D341Med (cell line): ENCODE measurements around the gene AJAP1.
A peak's percentile ranks its signal among the peaks of the same experiment; 100 is the strongest.

Experiments
- DNase-seq: peaks from one replicate; pipeline ENCODE4 v3.0.0; 2012; ENCODE audit warnings: low spot score

Gene AJAP1

DNA sequence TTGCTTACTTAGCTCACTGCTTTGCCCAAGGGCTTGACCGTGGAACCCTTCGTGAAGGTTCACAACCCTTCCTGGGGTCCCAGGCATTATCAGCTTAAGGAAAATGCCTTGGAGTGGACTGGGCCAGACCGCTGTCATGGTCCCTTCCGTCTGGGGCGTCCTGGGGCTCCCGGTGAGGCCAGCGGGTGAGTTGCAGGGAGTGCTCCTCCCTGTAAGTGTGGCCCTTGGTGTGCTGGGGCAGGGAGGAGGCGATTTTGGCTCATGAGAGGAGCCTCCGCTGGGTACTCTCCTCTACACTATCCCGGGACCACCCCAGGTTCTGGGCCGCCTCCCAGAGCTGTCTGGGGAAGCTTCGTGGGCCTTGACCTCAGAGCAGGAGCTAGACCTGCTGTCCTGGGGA is 48.1 kb downstream of the AJAP1 start:
- no peak for DNase-seq

DNA sequence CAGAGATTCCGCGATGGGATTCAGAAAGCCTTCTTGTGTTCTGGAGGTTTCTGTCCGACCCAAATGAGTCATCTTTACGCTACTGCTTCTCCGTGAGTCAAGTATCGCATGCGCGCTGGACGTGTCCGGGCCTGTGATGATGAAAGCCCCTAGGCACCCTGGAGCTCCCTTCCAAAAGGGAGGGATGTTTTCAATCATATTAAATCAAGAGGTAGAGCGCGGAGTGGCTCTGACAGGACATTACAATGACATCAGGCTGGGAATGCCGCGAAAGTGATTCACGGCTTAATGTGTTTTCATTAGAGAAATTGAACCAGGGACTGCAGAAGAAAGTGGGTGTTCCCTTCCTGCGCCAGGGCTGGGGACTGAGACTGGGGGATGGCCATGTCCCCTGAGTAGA is 48.5 kb downstream of the AJAP1 start:
- no peak for DNase-seq

DNA sequence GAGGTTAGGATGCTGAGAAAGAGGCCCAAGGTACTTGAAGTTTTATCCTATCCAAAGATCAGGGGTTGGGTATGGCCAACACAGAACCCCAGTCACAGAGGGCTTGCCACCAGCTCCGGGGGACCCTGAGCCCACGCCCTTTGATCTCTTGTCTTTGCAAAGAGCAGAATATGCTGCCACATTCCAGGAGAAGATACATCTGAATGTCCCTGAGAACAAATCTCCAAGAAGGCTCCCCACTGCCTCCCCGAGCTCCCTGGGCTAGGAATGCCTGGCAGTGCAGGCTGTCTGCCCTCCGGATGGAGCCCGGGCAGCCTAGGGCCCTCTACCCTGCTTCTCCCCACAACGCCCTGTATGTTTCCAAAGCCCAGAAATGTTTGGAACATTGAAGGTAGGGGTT is 49.2 kb downstream of the AJAP1 start:
- no peak for DNase-seq

DNA sequence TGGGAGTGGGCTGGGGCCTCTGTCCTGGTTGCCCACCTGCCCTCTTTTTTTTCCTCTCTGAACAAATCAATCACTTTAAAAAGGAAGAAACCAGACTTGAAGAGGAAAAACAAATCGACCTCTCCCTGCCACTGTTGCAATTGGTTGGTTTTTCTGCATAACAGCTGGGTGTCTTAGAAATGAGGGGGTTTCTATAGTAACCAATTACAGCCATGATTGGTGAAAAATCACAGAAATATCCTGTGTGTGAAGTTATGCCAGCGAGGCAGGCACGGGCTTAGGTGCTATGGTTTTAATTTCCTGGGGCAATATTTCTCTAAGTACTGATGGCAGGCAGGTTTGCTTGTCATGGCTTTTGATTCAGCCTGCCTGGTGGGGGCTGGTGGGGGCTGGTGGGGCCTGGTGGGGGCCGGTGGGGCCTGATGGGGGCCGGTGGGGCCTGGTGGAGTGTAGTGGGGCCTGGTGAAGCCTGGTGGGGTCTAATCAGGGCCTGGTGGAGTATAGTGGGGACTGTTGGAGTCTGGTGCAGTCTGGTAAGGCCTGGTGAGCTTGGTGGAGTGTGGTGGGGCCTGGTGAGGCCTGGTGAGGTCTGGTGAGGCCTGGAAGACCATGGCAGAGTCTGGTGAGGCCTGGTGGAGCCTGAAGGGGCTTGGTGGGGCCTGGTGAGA is 54.6 kb downstream of the AJAP1 start:
- no peak for DNase-seq

DNA sequence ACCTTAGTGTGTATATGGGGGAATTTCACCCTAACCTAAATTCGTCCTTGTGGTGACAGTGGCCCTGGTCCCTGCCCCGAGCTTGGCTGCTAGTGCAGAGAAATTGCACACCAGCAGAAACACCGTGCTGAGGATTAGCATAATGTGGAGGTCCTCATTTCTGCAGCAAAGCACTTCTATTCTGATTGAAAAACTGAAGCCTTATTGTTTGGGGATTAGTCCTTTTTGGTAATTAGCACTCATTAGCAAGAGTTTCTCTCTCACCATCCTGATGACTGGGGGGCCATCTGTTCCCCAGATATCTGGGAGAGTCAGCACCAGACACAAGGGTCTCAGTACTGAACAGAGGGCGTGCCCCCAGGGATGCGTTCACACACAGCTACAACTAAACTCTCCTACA is 55.2 kb downstream of the AJAP1 start:
- DNase-seq, result peak; percentile 64

DNA sequence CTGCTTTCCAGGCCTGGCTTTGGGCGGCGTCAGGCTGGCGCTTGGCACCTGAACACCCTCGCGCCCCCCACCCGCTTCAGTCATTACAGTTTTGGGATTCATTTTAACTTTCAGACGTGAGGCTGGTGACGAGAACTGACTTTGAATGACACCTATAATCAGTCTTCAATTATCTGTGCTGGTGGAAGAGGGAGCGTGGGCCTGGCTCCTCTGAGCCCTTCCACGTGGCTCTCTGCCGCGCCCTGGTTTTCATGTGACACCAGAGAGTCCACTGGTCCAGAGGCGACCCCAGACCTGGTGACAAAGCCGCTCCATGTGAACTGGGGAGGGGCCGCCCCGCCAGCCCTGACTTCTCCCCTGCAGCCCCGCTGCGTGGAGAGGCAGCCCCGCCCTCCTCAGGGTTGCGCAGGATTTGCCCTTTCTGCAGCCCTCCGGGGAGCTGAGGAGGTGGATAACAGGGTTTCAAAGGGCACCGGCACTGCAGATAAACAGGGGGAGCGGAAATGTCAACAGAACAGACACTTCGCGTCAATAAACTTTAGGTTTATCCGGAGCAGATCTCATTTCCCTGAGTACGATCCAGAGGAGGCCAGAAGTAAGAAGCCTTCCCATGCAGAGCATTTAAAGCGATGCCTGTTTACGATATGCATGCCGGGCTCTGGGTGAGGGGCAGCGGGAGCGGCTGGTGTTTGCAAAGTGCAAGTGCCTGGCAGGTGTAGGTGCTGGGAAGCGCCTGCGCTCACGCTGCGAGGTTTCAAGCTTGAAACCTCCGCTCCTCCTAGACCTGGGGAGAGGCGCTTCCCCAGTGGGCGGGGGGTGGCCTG is 56.4 kb downstream of the AJAP1 start:
- no peak for DNase-seq

DNA sequence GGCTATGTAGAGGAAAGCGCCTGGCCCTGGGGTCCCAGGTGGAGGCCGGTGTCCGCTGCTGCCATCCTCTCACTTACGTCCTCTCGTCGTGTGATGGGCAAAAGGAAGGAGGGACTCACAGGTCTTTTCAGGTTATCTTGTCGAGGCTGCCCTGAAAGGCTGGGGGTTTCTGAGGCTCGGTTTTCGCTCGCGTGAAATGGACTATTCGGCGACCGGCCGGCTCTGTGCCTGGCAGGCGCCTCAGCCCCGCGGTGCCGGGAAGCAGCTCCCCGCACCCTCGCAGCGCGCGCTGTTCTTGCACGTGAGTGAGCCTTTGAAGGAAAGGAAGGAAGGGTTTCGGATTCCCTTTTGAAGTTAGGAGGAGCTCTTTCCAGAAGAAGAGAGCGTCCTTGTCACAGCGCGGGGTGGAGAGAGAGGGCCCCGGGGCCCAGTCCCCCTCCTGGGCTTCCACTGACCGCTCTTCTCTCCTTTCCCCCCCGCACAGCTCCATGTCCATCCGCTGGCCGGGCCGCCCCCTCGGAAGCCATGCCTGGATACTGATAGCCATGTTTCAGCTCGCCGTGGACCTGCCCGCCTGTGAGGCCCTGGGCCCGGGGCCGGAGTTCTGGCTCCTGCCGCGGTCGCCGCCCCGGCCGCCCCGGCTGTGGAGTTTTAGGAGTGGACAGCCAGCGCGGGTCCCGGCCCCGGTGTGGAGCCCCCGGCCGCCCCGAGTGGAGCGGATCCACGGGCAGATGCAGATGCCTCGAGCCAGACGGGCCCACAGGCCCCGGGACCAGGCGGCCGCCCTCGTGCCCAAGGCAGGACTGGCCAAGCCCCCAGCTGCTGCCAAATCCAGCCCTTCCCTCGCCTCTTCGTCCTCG is 57.2 kb downstream of the AJAP1 start:
- no peak for DNase-seq

DNA sequence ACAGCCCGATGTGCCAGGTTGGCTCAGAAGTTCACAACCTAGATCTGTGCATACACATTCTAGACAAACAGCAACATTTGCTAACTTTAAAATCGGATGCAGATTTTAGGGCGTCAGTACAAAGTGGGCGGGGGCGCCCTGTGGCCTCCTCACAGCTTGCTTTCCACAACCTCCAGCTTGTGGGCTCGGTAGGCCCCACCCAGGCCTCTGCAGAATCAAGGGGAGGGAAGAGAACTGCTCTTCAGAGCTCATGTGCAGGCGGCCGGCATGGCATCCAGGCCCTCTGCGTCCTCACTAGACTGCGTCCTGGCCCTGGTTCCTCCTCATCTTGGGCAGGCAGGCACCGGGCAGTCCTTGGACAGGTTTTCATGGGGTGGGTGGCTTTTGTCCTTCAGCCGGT is 59.3 kb downstream of the AJAP1 start:
- no peak for DNase-seq

DNA sequence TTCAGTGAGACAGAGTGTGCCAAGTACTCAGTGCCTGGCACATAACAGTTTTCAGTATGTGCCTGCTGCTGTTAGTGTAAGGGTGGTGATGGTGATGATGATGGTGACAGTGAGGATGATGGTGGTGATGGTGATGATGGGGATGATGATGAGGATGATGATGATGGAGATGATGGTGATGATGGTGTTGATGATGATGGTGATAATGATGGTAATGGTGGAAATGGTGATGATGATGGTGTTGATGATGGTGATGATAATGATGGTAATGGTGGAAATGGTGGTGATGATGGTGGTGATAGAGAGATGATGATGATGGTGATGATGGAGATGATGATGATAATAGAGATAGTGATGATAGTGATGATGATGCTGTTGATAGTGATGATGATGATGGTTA is 62.0 kb downstream of the AJAP1 start:
- no peak for DNase-seq

DNA sequence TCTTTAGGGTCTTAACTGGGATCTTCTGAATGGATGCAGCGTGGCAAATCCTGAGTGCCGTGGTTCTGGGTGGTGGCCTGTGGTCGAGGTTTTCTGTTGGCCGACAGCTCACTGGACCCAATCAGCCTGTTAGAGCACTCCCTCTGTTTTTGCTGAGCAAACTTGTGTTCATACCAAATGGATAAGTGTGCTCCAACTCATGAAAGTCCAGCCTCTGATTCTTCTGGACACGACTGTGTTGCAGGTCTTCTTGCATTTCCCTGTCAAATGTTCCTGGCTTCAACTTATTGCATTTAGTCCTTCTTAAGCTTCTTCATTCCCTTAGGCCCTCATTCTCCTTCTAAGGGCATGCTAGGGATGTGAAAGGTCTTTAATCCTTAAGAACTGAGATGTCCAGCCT is 63.7 kb downstream of the AJAP1 start:
- DNase-seq, result no peak

DNA sequence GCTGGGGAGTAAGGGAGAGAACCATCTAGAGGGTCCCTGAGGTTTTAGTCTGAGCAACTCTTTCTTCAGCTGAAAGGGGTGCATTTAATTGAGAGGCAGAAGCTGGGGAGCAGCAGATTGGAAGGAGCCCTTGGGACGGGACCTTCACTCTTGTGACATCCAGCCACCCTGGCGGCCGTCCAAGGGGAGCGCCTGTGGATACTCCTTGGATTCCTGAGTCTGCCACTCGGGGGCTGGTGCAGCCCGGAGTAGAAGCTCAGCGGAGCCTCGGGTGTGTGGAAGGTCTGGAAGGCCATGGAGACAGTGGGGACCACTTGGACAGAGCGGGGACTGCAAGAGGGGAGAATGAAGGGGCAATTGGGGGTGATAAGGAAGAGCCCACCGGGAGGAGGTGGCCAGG is 68.7 kb downstream of the AJAP1 start:
- no peak for DNase-seq

DNA sequence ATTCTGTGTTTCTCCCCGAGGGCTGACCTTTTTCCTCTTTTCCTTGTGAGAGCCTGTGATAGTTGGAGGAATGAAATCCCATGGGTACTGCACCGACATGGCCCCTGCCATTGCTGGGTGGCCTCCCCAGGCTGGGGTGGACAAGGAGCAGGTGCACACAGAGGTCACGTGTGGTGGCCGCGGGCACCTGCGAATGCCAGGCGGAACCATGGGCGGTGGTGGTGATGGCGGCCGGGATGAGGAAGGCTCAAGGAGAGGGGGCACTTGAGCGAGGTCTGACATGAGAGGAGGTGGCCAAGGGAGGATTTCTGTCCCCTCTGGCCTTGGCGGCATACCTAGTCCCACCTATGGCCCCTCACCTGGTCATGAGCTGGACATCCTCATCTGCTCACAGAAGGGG is 69.6 kb downstream of the AJAP1 start:
- DNase-seq, result no peak

DNA sequence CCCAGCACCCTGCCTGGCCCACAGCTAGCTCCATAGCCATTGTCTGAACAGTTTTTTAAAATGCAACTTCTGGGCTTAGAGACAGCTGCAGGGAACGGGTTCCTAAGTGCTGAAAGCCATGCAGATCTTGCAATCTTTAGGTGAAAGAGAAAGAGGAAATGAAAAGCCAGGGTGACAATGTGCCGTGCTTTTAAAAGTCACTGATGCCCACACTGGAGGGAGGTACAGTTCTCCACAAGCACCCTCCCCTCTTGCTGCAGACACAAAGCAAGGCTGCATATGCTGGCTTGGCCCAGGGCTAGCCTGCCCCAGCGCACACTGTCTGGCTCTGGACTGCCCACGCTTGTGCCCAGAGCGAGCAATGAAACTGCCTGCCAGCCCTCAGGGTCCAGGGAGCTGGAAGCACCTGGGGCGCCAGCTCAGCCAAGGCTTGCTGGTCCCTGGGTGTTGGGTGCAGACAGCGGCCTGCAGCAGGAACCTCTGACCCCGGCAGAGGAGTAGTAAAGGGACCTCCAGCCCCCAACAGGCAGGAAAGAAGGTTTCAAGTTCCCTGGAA is 70.4 kb downstream of the AJAP1 start:
- no peak for DNase-seq

DNA sequence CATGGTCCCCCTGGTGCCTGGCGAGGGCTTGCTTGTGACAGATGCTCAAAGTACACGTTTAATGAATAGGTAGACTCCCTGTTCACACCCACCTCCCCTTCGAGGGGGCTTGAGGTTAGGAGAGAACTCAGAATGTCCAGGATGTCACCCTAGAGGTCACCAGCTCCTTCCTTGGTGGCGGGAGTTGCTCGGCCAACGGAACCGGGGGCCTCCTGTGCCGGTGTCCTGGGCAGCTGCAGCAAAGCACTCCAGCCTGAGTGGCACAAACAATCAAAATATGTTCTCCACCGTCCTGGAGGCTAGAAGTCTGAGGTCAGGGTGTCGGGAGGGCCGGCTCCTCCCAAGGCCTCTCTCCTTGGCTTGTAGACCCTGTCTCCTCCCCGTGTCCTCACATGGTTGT is 71.0 kb downstream of the AJAP1 start:
- no peak for DNase-seq

DNA sequence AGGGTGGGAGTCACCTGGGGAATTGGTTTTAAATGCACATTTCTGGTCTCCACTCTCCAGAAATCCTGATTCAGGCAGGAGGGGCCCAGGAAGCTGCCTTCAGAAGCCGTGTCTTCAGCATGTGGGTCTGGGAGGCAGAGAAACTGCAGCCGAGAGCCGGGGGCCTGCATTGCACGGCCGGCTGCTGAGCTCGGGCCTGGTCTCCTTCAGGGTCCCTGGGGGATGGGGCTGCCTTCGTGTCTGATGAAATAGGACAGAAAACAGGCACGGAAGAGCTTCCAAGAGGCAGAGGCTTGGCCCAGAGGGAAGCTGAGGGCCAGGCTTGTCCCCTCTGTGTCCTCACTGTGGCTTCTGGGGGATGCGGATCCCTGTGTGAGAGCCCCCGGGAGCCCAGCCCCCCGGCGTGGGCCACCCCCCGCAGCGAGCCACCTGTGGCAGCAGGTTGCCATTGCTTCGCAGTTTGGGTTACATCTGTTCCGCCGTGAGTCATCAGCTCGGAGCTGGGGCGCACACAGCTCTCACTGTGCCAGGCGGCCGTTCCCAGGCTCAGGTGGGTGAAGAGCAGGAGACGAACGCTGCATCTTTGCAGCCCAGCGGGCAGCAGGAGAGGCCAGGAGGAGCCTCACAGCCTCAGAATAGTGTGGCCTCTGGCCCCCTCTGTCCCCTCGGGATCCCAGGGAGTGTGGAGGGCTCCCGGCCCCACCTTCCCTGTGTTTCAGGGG is 72.4 kb downstream of the AJAP1 start:
- DNase-seq, result no peak

DNA sequence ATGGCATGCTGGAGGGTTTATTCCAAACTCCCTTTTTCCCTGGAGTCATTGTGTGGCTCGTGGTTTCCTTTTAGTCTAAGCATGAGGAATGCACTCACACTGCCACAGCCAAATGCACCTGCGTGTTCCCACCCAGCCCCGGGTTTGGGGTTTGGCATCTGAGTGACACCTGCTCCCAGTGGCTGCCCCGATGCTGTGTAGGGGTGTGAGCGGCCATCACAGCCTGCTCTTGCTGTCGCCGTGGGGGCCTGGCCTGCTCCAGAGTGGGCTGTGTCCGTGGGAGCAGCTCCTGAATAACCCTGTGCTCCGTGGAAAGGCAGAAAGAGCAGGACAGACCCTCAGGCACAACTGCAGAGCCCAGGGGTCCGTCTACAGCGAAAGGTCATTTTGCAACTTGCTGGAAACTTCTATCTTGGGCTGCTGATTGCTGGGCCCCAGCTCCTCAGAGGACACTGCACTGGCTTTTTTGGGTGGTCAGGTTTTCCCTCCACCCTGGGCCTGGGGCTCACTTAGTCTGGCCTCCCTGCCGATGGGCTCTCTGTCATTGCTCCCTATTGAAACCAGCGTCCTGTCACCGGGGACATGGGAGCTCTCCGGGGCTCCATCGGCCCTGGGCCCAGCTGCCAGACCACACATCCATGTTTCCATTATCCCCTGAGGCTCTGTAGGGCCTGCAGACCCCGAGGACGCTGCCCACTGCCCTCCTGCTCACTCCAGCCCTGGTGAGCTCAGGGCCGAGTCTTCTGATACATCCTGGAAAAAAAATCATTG is 74.1 kb downstream of the AJAP1 start:
- no peak for DNase-seq

DNA sequence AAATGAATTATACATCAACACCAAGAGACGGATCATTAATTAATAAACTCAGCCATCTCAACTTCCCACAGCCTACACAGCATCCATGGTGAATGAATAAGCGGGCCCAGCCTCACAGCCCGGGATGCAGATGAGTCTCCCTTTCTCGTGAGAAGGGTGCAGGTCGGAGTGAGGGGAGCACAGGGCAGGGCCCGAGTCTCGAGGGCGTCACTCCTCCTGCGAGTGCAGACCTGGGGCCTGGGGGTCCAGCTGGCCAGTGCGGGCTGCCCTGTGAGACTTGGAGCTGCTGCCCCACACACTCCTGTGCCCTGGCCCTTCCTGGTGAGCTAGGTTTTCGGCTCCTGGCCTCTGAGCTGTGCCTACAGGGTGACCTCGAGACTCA is 74.7 kb downstream of the AJAP1 start:
- DNase-seq, result no peak

DNA sequence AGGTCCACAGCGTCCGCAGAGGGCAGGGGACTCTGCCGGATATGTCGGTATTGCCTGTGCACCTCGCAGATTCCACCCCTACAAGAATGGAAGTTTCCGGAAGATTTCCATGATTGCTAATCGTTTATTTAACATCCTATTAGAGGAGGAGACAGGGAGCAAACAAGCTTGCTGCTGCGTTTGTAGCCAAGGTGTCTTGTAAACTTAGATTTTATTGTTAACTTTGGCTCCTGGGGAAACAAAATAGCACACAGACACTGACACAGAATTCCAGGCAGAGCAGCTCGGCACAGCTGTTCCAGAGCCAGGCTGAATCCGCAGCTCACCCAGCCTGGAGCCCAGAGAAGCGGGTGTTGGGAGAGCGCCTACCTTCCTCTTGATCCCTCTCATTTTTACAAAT is 75.7 kb downstream of the AJAP1 start:
- no peak for DNase-seq

DNA sequence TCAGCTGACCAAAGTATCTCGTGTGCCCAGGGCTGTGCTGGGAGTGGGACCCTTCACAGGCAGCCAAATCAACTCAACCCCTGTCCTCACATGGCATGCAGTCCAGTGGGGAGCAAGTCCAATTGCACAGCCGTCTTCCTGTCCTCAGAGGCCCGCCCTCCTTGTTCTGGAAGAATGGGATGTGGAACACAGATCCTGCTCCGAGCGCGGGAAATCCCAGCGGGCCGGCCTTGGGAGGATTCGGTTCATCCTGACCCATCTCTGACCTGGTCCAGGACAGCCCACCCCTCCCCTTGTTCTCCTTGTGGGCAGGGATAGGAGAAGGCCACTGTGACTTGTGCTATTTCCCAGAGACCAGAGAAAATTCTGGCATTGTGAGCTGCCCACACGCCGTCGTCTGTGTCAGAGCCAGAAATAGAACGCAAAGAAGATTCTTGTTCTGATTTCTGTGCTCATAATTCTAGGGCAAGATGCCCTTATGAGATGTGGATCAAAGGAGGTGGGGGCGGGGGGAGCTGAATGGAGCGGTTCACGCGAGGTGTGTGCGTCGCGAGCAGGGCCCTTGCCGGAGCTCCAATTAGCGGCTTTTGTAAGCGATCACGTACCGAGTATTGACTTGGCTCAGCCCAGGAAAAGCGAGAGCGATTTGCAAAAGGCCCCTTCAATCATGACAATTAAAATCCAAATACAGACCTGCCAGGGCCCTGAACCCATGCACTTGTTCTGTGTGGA is 79.2 kb downstream of the AJAP1 start:
- DNase-seq, result no peak

DNA sequence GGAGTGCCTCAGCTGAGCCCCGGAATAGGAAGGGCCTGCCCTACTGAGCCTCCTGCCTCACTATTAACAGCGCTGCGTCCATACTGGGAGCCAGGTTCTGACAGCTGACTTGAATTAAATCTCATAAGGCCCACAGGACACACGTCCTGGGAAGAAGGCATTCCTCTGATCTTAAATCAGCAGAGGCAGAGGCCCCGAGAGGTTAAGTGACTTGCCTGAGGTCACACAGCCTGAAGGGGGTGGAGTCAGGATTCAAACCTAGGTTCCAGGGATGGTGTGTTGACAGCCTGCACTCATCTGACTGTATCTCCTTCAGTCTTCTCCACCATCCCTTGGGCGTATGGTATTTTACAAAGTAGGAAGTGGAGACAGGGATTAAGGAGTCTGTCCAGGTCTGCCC is 79.8 kb downstream of the AJAP1 start:
- DNase-seq, result no peak

DNA sequence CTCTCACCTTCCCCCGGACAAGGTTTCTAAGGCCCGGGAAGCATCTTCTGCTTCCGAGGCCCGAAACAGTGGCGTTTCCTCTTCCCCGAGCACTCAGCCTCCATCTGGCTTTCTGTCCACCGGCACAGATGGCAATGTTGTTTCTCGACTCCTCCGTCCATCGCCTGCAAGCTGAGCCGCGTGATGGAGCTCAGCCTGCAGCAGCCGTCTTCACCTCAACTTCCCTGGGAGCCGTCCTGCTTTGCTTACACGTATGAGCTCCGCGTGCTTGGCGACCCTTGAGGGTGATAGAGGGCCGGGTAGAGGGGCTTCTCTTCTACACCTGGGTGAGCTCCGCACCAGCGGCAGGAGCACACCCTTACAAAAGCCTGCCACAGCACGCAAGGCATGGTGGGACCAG is 80.4 kb downstream of the AJAP1 start:
- no peak for DNase-seq
